ENCODE measurements around the gene PHACTR3. TPM values are rescaled to one million over a fixed set of nuclear protein-coding genes. Genes with fewer than 3 reads are reported as not detected.

The PHACTR3 gene
- total RNA-seq, 1 donor from 2014 or later: 8.7 TPM

GRCh38 chr20:59863058-59863457 lies 258.7 kb downstream of the PHACTR3 start:
- no peak for TF ChIP-seq CTCF (IDR thresholded peaks at IDR 0.05; ENCODE audit: unreplicated experiment)
- no peaks in the 10 kb centered on the region for H3K9me3 Mint-ChIP-seq (ENCODE audit: unreplicated experiment)
- H3K36me3 Mint-ChIP-seq (ENCODE audit: low read depth, unreplicated experiment): no peaks in the 10 kb centered on the region
- no peak overlapping the region for H3K4me3 Mint-ChIP-seq (ENCODE audit: unreplicated experiment)
- DNase-seq (ENCODE audit: low spot score): no peak
- peaks cover 3% of the 10 kb centered on the region for H3K4me1 Mint-ChIP-seq (ENCODE audit: unreplicated experiment)
- no peaks in the 10 kb centered on the region for H3K27me3 Mint-ChIP-seq (ENCODE audit: unreplicated experiment)
- H3K27ac Mint-ChIP-seq (ENCODE audit: unreplicated experiment): no peak overlapping the region

GRCh38 chr20:59864726-59865125 lies 260.4 kb downstream of the PHACTR3 start:
- H3K27me3 Mint-ChIP-seq (ENCODE audit: unreplicated experiment): no peaks in the 10 kb centered on the region
- H3K4me1 Mint-ChIP-seq (ENCODE audit: unreplicated experiment): peaks cover 3% of the 10 kb centered on the region
- no peak overlapping the region for H3K27ac Mint-ChIP-seq (ENCODE audit: unreplicated experiment)
- no peak for TF ChIP-seq CTCF (IDR thresholded peaks at IDR 0.05; ENCODE audit: unreplicated experiment)
- no peaks in the 10 kb centered on the region for H3K36me3 Mint-ChIP-seq (ENCODE audit: low read depth, unreplicated experiment)
- H3K9me3 Mint-ChIP-seq (ENCODE audit: unreplicated experiment): no peaks in the 10 kb centered on the region
- H3K4me3 Mint-ChIP-seq (ENCODE audit: unreplicated experiment): no peak overlapping the region
- no peak for DNase-seq (ENCODE audit: low spot score)

- DNase-seq (ENCODE audit: low spot score): no peak
- no peaks in the 10 kb centered on the region for H3K36me3 Mint-ChIP-seq (ENCODE audit: low read depth, unreplicated experiment)
- H3K4me3 Mint-ChIP-seq (ENCODE audit: unreplicated experiment): no peak overlapping the region
- H3K9me3 Mint-ChIP-seq (ENCODE audit: unreplicated experiment): no peaks in the 10 kb centered on the region
- H3K4me1 Mint-ChIP-seq (ENCODE audit: unreplicated experiment): peaks cover 3% of the 10 kb centered on the region
- H3K27ac Mint-ChIP-seq (ENCODE audit: unreplicated experiment): no peak overlapping the region
- no peaks in the 10 kb centered on the region for H3K27me3 Mint-ChIP-seq (ENCODE audit: unreplicated experiment)
- no peak for TF ChIP-seq CTCF (IDR thresholded peaks at IDR 0.05; ENCODE audit: unreplicated experiment)
Measured at GRCh38 chr20:59866338-59866737, 262.0 kb downstream of the PHACTR3 start.

GRCh38 chr20:59871096-59871495 lies 266.8 kb downstream of the PHACTR3 start:
- Mint-ChIP-seq H3K27ac (ENCODE audit: unreplicated experiment) (no peak overlapping the region), H3K9me3 (ENCODE audit: unreplicated experiment) (no peaks in the 10 kb centered on the region), H3K27me3 (ENCODE audit: unreplicated experiment) (no peaks in the 10 kb centered on the region), H3K36me3 (ENCODE audit: low read depth, unreplicated experiment) (no peaks in the 10 kb centered on the region), H3K4me3 (ENCODE audit: unreplicated experiment) (no peak overlapping the region), H3K4me1 (ENCODE audit: unreplicated experiment) (no peaks in the 10 kb centered on the region)
- TF ChIP-seq CTCF (IDR thresholded peaks at IDR 0.05; ENCODE audit: unreplicated experiment): no peak
- no peak for DNase-seq (ENCODE audit: low spot score)

- Mint-ChIP-seq H3K9me3 (ENCODE audit: unreplicated experiment) (no peaks in the 10 kb centered on the region), H3K27ac (ENCODE audit: unreplicated experiment) (no peak overlapping the region), H3K27me3 (ENCODE audit: unreplicated experiment) (no peaks in the 10 kb centered on the region), H3K36me3 (ENCODE audit: low read depth, unreplicated experiment) (no peaks in the 10 kb centered on the region), H3K4me3 (ENCODE audit: unreplicated experiment) (no peak overlapping the region), H3K4me1 (ENCODE audit: unreplicated experiment) (no peaks in the 10 kb centered on the region)
- DNase-seq (ENCODE audit: low spot score): no peak
- no peak for TF ChIP-seq CTCF (IDR thresholded peaks at IDR 0.05; ENCODE audit: unreplicated experiment)
Measured at GRCh38 chr20:59873409-59873808, 269.1 kb downstream of the PHACTR3 start.
